Body of pancreas (tissue), 4 donors: Measurements from ENCODE around the gene KREMEN2. TPM values are rescaled to one million over a fixed set of nuclear protein-coding genes. Genes with fewer than 3 reads are reported as not detected.
A peak's percentile ranks its signal among the peaks of the same experiment; 100 is the strongest.

Experiments
- ATAC-seq: fragments of 150-250 bp; one replicate; pipeline ENCODE4 v1.9.1; 2016
- DNase-seq, 4 donors: peaks; one replicate each; pipeline ENCODE4 v3.0.0-alpha.2; 2019
- H3K27ac ChIP-seq, 4 donors: fragments of 200-600 bp; sonication (generic); 1 replicate in 3 of 4; 2 replicates in 1 of 4; pipeline versions ENCODE4 v1.5.1 to v1.6.1; 2016 to 2019; ENCODE audit warnings: mild to moderate bottlenecking in 1 of 4, mixed read lengths in 1 of 4, moderate library complexity in 1 of 4
- H3K27me3 ChIP-seq, 2 donors: fragments of 200-600 bp; sonication (generic); one replicate each; pipeline ENCODE4 v1.6.0; 2016; ENCODE audit warnings: mild to moderate bottlenecking in 1 of 2
- H3K36me3 ChIP-seq, 2 donors: fragments of 200-600 bp; sonication (generic); replicated peaks in 1 of 2; 2 replicates each; pipeline ENCODE4 v1.5.1; 2016; ENCODE audit warnings: low read depth in 2 of 2; ENCODE audit not compliant: insufficient read depth in 1 of 2
- H3K4me1 ChIP-seq: fragments of 200-600 bp; sonication (generic); one replicate; pipeline ENCODE4 v1.6.0; 2016
- H3K4me3 ChIP-seq, 2 donors: fragments of 200-600 bp; sonication (generic); 1 replicate in 1 of 2; 2 replicates in 1 of 2; pipeline ENCODE4 v1.5.1; 2016 to 2019
- H3K9me3 ChIP-seq, 3 donors: fragments of 200-600 bp; sonication (generic); 1 replicate in 2 of 3; 2 replicates in 1 of 3; pipeline ENCODE4 v1.5.1; 2016
- POLR2A ChIP-seq, 3 donors: fragments of 450-650 bp; IDR thresholded peaks; one replicate each; pipeline ENCODE4 v1.6.1; 2016; ENCODE audit warnings: antibody characterized with exemption in 3 of 3, mild to moderate bottlenecking in 2 of 3
- WGBS, 2 donors: methylation state at CpG; one replicate each; pipeline ENCODE4 v1.1.5; 2017; 5-methylcytosine and 5-hydroxymethylcytosine counted together
- intact Hi-C: fragments of 100-400 bp; cut with DNase I; formaldehyde crosslinking; loops from one replicate; pipeline ENCODE4 v1.15.1; 2023
- total RNA-seq, 2 donors: library from RNA; depleted of rRNA; stranded (reverse); fragments of >200 nt; gene quantifications; one replicate each; pipeline ENCODE4 v1.1.0, GENCODE V29; 2016
- TF ChIP-seq, protein P1 (sequence below), 7 experiments: fragments of 450-650 bp in 4 of 7; fragments of 200-600 bp in 3 of 7; sonication (generic) in 3 of 7; IDR thresholded peaks; one replicate each; pipeline ENCODE4 v1.5.1; 2016 to 2019; ENCODE audit warnings: antibody characterized with exemption in 7 of 7

KREMEN2 gene
- total RNA-seq, 2 donors from 2014 or later: 6.3 TPM; not detected in 1

DNA sequence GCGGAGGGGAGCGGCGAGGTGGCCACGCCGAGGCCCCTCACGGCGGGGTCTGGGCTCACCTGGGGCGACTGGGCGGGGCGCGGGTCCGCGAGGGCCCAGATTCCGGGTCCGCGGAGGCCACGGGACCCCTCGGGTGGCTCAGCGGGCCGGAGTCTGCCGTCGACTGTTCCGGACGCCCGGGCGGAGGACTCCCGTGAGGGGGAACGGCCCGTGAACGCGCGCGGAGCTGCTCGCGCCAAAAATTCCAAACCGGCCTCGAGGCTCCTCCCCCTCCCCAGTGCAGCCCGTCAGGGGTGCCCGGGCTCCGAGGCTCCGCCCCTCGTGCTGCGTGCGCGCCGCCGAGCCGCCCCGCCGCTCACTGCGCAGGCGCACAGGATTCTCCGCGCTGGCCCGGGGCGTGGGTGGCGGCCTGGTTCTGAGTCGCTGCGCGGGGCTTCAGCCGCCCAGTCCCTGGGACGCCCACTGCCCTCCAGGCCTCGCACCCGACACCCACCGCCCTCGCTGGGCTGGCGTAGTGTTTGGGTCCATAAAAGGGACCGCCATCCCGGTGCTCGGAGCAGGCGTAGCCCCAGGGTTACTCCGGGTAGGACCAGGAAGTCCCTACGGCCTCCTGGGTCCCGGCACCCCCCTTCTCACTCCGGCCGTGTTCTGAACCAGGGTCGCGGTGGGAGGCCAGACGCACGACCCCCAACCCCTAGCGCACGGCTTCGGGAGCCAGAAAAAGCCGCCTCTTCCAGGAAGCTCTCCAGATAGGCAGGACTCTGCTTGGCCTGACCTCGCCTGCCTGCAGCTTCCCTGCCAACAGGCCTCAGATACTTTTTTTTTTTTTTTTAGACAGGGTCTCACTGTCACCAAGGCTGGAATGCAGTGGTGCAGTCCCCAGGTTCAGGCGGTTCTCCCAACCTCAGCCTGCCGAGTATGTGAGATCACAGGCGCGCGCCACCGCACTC, 16.4 kb downstream of the KREMEN2 start, which contains the start of gene PKMYT1:
Gene PKMYT1, minus strand, starts transcription at position 220 of the 950 bp plus-strand sequence. CDS start 789 bp downstream, outside the sequence.
- peak within 1 kb of the TSS; percentile 79 to 88 (median 83) for H3K27ac ChIP-seq
- peak within 1 kb of the TSS; percentile 15 to 64 for H3K4me3 ChIP-seq
- ATAC-seq (peak; percentile 89), DNase-seq (peak; percentile 91 to 94 (median 92))
- H3K36me3 ChIP-seq: no peaks in the 10 kb centered on the region
- H3K4me1 ChIP-seq: peaks cover 60% of the 10 kb centered on the region
- 7 to 27% methylated on average over 19 to 87 of the region's 91 CpGs for WGBS, 2 donors
- no peaks in the 10 kb centered on the region for H3K9me3 ChIP-seq
- no peaks in the 10 kb centered on the region for H3K27me3 ChIP-seq
- intact Hi-C loops: no loop called here
- peak; percentile 95 to 97 (median 95) for TF ChIP-seq POLR2A (IDR thresholded peaks at IDR 0.05)
- TF ChIP-seq, protein P1, sequence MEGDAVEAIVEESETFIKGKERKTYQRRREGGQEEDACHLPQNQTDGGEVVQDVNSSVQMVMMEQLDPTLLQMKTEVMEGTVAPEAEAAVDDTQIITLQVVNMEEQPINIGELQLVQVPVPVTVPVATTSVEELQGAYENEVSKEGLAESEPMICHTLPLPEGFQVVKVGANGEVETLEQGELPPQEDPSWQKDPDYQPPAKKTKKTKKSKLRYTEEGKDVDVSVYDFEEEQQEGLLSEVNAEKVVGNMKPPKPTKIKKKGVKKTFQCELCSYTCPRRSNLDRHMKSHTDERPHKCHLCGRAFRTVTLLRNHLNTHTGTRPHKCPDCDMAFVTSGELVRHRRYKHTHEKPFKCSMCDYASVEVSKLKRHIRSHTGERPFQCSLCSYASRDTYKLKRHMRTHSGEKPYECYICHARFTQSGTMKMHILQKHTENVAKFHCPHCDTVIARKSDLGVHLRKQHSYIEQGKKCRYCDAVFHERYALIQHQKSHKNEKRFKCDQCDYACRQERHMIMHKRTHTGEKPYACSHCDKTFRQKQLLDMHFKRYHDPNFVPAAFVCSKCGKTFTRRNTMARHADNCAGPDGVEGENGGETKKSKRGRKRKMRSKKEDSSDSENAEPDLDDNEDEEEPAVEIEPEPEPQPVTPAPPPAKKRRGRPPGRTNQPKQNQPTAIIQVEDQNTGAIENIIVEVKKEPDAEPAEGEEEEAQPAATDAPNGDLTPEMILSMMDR (IDR thresholded peaks at IDR 0.05): no peak

DNA sequence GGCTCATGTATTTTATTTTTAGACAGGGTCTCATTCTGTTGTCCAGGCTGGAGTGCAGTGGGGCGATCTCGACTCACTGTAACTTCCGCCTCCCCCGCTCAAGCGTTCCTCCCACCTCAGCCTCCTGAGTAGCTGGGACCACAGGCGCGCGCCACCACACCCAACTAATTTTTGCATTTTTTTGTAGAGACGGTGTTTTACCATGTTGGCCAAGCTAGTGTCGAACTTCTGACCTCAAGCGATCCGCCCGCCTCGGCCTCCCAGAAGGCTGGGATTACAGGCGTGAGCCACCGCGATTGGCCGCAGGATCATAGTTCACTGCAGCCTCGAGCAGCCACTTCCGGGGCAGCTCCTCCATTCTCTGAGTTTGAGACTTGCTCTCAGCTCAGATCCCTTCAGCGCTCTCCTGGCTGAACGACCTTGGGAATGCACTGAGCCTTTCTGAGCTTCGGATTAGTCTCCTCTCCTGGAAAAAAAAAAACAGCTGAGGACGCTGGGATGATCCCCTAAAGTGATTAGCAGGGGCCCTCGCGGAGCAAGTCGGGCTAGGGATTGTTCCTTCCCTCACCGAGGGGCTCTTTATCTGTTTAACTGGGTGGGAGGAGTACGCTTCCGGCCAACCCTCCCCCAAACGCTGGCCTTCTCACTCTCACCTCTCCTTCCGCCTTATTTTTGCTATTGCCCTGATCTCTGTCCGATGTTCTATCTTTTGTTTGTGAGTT, 17.3 kb downstream of the KREMEN2 start:
- WGBS, 2 donors: 61 to 62% methylated on average over 28 to 33 of the region's 33 CpGs
- ATAC-seq: no peak
- no peak for DNase-seq
- intact Hi-C loops: no loop called here
- Histone ChIP-seq H3K27me3 (no peaks in the 10 kb centered on the region), H3K9me3 (no peaks in the 10 kb centered on the region), H3K4me3 (no peak overlapping the region), H3K36me3 (no peaks in the 10 kb centered on the region), H3K4me1 (peaks cover 62% of the 10 kb centered on the region), H3K27ac (peak overlapping the region in 2 of 4 donors; percentile 80 to 88)
- TF ChIP-seq POLR2A (IDR thresholded peaks at IDR 0.05): no peak
- TF ChIP-seq, protein P1 (IDR thresholded peaks at IDR 0.05): no peak

- peaks cover 62% of the 10 kb centered on the region for H3K4me1 ChIP-seq
- 71 to 76% methylated on average over 4 of the region's 4 CpGs for WGBS, 2 donors
- H3K36me3 ChIP-seq: no peaks in the 10 kb centered on the region
- no peak for DNase-seq
- no peaks in the 10 kb centered on the region for H3K9me3 ChIP-seq
- no peaks in the 10 kb centered on the region for H3K27me3 ChIP-seq
- no peak for ATAC-seq
- TF ChIP-seq POLR2A (IDR thresholded peaks at IDR 0.05): no peak
- TF ChIP-seq, protein P1 (IDR thresholded peaks at IDR 0.05): no peak
- intact Hi-C loops: no loop called here
- no peak overlapping the region for H3K27ac ChIP-seq
- H3K4me3 ChIP-seq: no peak overlapping the region
Measured at GRCh38 chr16:2981899-2982250, 17.8 kb downstream of the KREMEN2 start.

- Histone ChIP-seq H3K27ac (no peak overlapping the region), H3K9me3 (no peaks in the 10 kb centered on the region), H3K27me3 (no peaks in the 10 kb centered on the region), H3K4me1 (peaks cover 57% of the 10 kb centered on the region), H3K36me3 (no peaks in the 10 kb centered on the region), H3K4me3 (no peak overlapping the region)
- ATAC-seq (no peak), DNase-seq (no peak)
- intact Hi-C loops: no loop called here
- 90 to 91% methylated on average over 5 of the region's 5 CpGs for WGBS, 2 donors
- TF ChIP-seq, protein P1 (IDR thresholded peaks at IDR 0.05): no peak
- no peak for TF ChIP-seq POLR2A (IDR thresholded peaks at IDR 0.05)
Measured at GRCh38 chr16:2982402-2982801, 18.3 kb downstream of the KREMEN2 start.
